ENCODE measurements around the gene ZNF587. TPM values are rescaled to one million over a fixed set of nuclear protein-coding genes. Genes with fewer than 3 reads are reported as not detected.

ZNF587 gene
- total and polyA plus RNA-seq, 12 donors: 6.2 to 72.0 (median 22.6) TPM

GRCh38 chr19:57816652-57817051 lies 33.0 kb upstream of the ZNF587 start:
- Histone ChIP-seq H3K9me3 (replicated peaks in 1 of 3) (no peaks in the 10 kb centered on the region), H3K4me3 (no peak overlapping the region), H3K4me1 (replicated peaks in 1 of 2) (peaks cover 10 to 22% of the 10 kb centered on the region in 2 donors), H3K27ac (no peak overlapping the region), H3K36me3 (replicated peaks in 1 of 2) (no peaks in the 10 kb centered on the region), H3K27me3 (no peaks in the 10 kb centered on the region)
- DNase-seq: no peak
- WGBS, 4 donors: 82 to 92% (median 89%) methylated on average over 7 of the region's 7 CpGs
- TF ChIP-seq CTCF (IDR thresholded peaks at IDR 0.05) (no peak), POLR2A (IDR thresholded peaks at IDR 0.05) (no peak)
- intact Hi-C loops (cut with DNase I): loop anchor here in 1 of 2 donors (10.0 kb wide), 1 partner anchor 72 kb away; the partner anchor contains the start of gene ZNF776

GRCh38 chr19:57817976-57818375 lies 31.7 kb upstream of the ZNF587 start:
- 94 to 96% (median 95%) methylated on average over 14 of the region's 14 CpGs for WGBS, 4 donors
- TF ChIP-seq CTCF (IDR thresholded peaks at IDR 0.05): no peak
- no peak for TF ChIP-seq POLR2A (IDR thresholded peaks at IDR 0.05)
- Histone ChIP-seq H3K36me3 (replicated peaks in 1 of 2) (no peaks in the 10 kb centered on the region), H3K27me3 (no peaks in the 10 kb centered on the region), H3K27ac (no peak overlapping the region), H3K4me1 (replicated peaks in 1 of 2) (peaks cover 10 to 22% of the 10 kb centered on the region in 2 donors), H3K4me3 (no peak overlapping the region), H3K9me3 (replicated peaks in 1 of 3) (no peaks in the 10 kb centered on the region)
- DNase-seq: no peak
- intact Hi-C loops (cut with DNase I): loop anchor here in 1 of 2 donors (10.0 kb wide), 1 partner anchor 73 kb away; the partner anchor contains the start of gene ZNF776

GRCh38 chr19:57818378-57818777 lies 31.3 kb upstream of the ZNF587 start:
- Histone ChIP-seq H3K27me3 (no peaks in the 10 kb centered on the region), H3K4me1 (replicated peaks in 1 of 2) (peaks cover 10 to 22% of the 10 kb centered on the region in 2 donors), H3K4me3 (no peak overlapping the region), H3K36me3 (replicated peaks in 1 of 2) (no peaks in the 10 kb centered on the region), H3K9me3 (replicated peaks in 1 of 3) (no peaks in the 10 kb centered on the region), H3K27ac (no peak overlapping the region)
- TF ChIP-seq POLR2A (IDR thresholded peaks at IDR 0.05) (no peak), CTCF (IDR thresholded peaks at IDR 0.05) (no peak)
- intact Hi-C loops (cut with DNase I): loop anchor here in 1 of 2 donors (10.0 kb wide), 1 partner anchor 74 kb away; the partner anchor contains the start of gene ZNF776
- WGBS, 4 donors: 81 to 97% (median 95%) methylated on average over 4 to 7 of the region's 7 CpGs
- DNase-seq: no peak

GRCh38 chr19:57819475-57820148 lies 30.0 kb upstream of the ZNF587 start:
- peak overlapping the region; percentile 68 to 93 (median 81) for H3K4me3 ChIP-seq
- no peaks in the 10 kb centered on the region for H3K36me3 ChIP-seq (replicated peaks in 1 of 2)
- peak; percentile 87 to 95 (median 91) for DNase-seq
- H3K27me3 ChIP-seq: no peaks in the 10 kb centered on the region
- WGBS, 4 donors: 0 to 1% (median 0%) methylated on average over 22 to 44 of the region's 44 CpGs
- peak overlapping the region; percentile 45 to 86 (median 61) for H3K27ac ChIP-seq
- H3K9me3 ChIP-seq (replicated peaks in 1 of 3): no peaks in the 10 kb centered on the region
- H3K4me1 ChIP-seq (replicated peaks in 1 of 2): peaks cover 0 to 16% of the 10 kb centered on the region in 2 donors
- intact Hi-C loops (cut with DNase I): loop anchor here in 1 of 2 donors (10.0 kb wide), 1 partner anchor 75 kb away; the partner anchor contains the start of gene ZNF776
- TF ChIP-seq POLR2A (IDR thresholded peaks at IDR 0.05) (peak; percentile 27 to 63), CTCF (IDR thresholded peaks at IDR 0.05) (no peak)

All from adrenal gland (tissue), 12 donors.